Measurements from ENCODE around the gene YWHAH. TPM values are rescaled to one million over a fixed set of nuclear protein-coding genes. Genes with fewer than 3 reads are reported as not detected.

The YWHAH gene
- total and polyA plus RNA-seq, 9 of the 15 experiments (the other 6 are each of a cell fraction or from before 2014, with no cell fraction given): 32.0 to 177 (median 114) TPM

- TF ChIP-seq, protein P1, sequence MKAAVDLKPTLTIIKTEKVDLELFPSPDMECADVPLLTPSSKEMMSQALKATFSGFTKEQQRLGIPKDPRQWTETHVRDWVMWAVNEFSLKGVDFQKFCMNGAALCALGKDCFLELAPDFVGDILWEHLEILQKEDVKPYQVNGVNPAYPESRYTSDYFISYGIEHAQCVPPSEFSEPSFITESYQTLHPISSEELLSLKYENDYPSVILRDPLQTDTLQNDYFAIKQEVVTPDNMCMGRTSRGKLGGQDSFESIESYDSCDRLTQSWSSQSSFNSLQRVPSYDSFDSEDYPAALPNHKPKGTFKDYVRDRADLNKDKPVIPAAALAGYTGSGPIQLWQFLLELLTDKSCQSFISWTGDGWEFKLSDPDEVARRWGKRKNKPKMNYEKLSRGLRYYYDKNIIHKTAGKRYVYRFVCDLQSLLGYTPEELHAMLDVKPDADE (conservative IDR thresholded peaks at IDR 0.05; ENCODE audit: control insufficient read depth, low read depth, low read length): no peak
- no peak for TF ChIP-seq DMBX1 (CRISPR knock-in tag; IDR thresholded peaks at IDR 0.05; ENCODE audit: borderline replicate concordance)
- peak; percentile 77 for TF ChIP-seq LCOR (CRISPR knock-in tag; IDR thresholded peaks at IDR 0.05)
- no peak for TF ChIP-seq MXI1 (IDR thresholded peaks at IDR 0.05; ENCODE audit: low read depth, low read length)
- TF ChIP-seq NCOR1 (IDR thresholded peaks at IDR 0.05): peak; percentile 94
- peak; percentile 95 for TF ChIP-seq EP300 (IDR thresholded peaks at IDR 0.05; ENCODE audit: low read length)
- TF ChIP-seq MAFF (IDR thresholded peaks at IDR 0.05; ENCODE audit: low read length): peak; percentile 69; the same call in 1 of the 2 replicates
- peak in 1 of 2 experiments; percentile 57; a peak in 2 of 4 replicates for TF ChIP-seq RCOR1 (IDR thresholded peaks at IDR 0.05; ENCODE audit: borderline replicate concordance in 1 of 2, low read depth in 2 of 2, low read length in 2 of 2)
- TF ChIP-seq FOXO4 (CRISPR knock-in tag; IDR thresholded peaks at IDR 0.05): no peak
- no peak for TF ChIP-seq BACH1 (tag; IDR thresholded peaks at IDR 0.05)
- TF ChIP-seq, protein P2, sequence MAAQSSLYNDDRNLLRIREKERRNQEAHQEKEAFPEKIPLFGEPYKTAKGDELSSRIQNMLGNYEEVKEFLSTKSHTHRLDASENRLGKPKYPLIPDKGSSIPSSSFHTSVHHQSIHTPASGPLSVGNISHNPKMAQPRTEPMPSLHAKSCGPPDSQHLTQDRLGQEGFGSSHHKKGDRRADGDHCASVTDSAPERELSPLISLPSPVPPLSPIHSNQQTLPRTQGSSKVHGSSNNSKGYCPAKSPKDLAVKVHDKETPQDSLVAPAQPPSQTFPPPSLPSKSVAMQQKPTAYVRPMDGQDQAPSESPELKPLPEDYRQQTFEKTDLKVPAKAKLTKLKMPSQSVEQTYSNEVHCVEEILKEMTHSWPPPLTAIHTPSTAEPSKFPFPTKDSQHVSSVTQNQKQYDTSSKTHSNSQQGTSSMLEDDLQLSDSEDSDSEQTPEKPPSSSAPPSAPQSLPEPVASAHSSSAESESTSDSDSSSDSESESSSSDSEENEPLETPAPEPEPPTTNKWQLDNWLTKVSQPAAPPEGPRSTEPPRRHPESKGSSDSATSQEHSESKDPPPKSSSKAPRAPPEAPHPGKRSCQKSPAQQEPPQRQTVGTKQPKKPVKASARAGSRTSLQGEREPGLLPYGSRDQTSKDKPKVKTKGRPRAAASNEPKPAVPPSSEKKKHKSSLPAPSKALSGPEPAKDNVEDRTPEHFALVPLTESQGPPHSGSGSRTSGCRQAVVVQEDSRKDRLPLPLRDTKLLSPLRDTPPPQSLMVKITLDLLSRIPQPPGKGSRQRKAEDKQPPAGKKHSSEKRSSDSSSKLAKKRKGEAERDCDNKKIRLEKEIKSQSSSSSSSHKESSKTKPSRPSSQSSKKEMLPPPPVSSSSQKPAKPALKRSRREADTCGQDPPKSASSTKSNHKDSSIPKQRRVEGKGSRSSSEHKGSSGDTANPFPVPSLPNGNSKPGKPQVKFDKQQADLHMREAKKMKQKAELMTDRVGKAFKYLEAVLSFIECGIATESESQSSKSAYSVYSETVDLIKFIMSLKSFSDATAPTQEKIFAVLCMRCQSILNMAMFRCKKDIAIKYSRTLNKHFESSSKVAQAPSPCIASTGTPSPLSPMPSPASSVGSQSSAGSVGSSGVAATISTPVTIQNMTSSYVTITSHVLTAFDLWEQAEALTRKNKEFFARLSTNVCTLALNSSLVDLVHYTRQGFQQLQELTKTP (IDR thresholded peaks at IDR 0.05; ENCODE audit: low read depth in 1 of 2, partially characterized antibody in 2 of 2): peak in 1 of 2 experiments; percentile 15
- TF ChIP-seq TAF1 (IDR thresholded peaks at IDR 0.05; ENCODE audit: control insufficient read depth, extremely low read depth, insufficient read depth, low read length, severe bottlenecking): peak; percentile 25
- TF ChIP-seq TRIM24 (IDR thresholded peaks at IDR 0.05): peak; percentile 49 to 76; a peak in 3 of 4 replicates
- TF ChIP-seq RUNX1 (IDR thresholded peaks at IDR 0.05; ENCODE audit: low read depth): peak; percentile 40; the same call in 1 of the 2 replicates
- TF ChIP-seq ZNF76 (CRISPR knock-in tag; IDR thresholded peaks at IDR 0.05; ENCODE audit: borderline replicate concordance): no peak
- TF ChIP-seq KDM1A (IDR thresholded peaks at IDR 0.05): peak; percentile 61 to 63
- TF ChIP-seq HDAC3 (IDR thresholded peaks at IDR 0.05; ENCODE audit: borderline replicate concordance, partially characterized antibody): peak; percentile 67
Measured at GRCh38 chr22:31895411-31896123, 48.8 kb upstream of the YWHAH start (continued).
